NCI-H524 (cell line): ENCODE measurements around the gene LYPD6B.
A peak's percentile ranks its signal among the peaks of the same experiment; 100 is the strongest.

Experiments used
- DNase-seq, 2 experiments: peaks; one replicate each; lab custom pipeline; 2025; lab: John Stamatoyannopoulos, UW

LYPD6B gene

DNA sequence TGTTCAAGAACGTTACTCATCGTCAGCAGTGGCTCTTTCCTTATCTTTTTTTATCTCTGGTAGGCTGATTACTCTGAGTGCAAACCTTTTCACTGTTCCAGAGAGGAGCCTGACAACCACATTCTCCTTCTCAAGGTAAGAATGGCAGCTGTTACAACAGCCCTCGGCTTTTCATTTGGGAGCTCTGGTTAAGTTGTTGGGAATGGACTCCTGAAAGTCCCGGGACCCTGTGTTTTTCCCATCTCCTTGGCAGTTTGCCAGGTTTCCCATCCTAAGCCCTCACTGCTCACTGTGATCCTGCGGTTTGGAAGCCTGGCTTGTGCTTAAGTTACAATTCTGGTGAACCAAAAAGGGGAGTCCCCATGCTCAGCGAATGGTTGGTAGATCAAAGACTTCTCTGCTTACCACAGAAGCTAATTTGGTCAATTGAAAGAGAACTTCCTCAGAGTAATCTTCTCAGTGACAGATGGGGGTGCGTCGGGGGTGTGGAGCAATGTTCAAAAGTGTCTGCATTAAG, 122.3 kb downstream of the LYPD6B start:
- DNase-seq = peak; percentile 23 to 42

DNA sequence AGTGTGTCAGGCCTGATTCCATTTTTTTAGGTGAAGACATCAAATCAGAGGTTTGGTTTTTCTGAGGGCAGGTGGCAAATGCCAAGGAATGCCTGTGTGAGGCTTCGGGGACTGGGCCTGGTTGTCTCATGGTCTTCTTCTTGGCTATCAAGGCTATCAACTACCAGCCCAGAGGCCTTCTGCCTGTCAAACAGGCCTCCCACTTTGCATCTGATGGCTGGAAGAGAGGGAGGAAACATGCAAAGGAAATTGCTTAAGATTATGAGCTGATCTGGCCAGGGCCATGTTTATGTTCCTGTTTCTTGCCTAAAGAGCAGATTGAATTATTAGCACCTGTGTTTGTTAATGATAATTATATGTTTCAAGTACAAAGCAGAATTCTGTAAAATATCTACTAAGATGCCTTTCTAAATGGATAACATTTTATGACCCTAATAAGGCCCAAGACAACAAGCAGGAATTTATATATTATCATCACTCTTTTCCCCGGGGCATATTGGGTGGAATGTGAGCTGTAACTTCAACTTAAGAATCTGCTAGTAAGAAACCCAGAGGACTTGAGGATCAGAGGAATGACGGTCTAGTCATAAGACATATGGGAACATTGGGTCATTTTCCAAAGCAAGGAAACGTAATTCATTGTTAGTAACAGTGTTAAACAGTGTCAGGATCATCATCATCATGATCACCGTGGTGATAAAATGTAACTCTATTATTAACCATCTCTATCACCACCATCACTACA, 123.2 kb downstream of the LYPD6B start:
- no peak for DNase-seq

DNA sequence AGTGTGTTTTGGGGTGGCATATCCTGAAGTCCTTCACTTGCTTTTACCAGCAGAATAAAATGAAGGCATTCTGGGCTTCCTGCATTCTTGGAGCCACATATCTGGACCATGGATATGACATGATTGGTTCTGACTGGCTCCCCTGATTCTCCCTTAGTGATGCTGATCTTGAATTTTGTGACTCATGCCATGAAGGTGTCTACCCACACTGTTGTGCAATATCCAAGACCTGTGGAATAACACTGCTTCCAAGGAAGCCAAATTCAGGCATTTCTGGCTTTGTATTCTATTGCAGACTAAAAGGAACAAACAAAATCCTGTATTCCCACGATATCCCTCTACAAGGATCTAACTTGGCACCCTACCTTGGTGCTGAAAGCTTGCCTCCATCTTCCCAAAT, 125.8 kb downstream of the LYPD6B start:
- DNase-seq = no peak

DNA sequence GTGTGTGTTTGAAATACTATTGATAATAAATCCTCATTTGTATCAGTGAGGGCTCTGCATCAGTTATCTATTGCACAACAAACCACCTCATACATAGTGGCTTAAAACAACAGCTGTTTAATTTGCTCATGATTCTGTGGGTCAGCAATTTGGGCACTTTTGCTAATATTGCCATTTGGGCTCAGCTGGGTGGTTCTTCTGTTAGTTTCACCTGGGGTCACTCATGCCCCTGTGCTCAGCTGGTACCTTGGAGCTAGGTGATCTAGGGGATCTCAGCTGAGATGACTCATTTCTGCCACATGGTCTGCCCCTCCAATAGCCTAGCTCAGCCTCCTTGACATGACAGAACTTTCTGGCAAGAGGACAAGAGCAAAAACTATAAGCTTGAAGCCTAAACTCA, 126.3 kb downstream of the LYPD6B start:
- no peak for DNase-seq

DNA sequence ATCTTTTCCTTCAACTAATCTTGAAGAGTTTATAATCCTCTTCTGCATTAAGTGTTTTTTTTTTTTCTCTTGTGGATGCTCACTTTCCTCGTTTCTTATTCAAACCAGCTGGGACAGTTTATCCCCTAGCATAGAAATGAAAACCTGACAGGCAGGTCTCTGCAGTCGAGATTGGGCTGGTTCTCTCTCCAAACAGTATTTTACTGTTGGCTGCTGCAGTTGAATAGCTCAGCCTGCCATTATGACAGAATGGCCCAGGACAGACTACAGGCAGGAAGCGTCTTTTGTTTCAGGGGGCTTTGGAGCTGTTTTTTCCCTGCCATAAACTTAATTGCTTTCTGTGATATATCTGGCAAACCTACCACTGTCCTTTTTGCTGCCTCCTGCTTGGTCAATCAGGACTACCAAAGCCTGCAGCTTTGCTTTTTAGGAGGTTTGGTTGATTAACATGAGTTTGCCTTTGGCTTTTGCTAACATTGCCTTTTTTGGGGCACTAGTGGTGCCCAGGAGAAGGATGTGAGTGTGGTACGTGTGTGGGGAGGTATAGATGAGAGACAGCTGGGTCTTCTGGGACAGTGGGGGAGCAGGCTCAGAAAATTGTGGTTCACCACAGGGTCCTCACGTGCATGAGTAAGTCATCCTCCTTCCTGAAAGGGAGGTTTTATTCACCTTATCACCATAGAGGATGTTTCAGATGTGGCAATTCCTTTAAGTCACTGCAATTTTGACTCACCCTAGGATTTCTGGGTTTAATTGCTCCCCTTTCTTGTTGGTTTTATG, 128.7 kb downstream of the LYPD6B start:
- peak in 1 of 2 experiments; percentile 54 for DNase-seq

DNA sequence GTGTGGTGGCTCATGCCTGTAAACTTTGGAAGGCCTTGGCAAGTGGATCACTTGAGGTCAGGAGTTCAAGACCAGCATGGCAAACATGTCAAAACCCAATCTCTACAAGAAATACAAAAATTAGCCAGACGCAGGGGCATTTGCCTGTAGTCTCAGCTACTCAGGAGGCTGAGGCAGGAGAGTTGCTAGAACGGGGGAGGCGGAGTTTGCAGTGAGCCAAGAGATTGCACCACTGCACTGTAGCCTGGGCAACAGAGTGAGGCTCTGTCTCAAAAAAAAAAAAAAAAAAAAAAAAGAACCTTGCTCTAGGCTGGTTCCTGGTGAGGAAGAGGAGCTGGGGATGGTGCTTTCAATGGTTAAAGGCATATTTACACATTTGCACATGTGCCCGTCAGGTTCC, 129.4 kb downstream of the LYPD6B start:
- DNase-seq = no peak

DNA sequence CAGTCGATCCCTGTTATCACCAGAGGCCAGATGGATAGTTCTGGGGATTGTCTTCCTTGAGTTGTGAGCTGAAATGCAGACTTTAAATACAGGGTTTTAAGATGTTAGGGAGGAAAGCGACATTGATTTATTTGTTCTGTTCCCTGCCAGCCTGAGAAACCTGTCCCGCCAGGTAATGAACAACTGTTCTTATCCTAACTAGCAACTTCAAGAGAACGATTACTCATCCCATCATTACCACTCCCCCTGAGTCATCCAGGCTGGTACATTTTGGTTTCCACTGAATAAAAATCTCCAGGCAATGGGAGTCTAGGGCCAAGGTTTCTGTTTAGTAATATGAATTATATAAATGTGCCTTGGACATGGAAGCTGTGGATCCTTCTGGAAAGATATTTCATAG, 131.2 kb downstream of the LYPD6B start:
- DNase-seq = peak in 1 of 2 experiments; percentile 45

DNA sequence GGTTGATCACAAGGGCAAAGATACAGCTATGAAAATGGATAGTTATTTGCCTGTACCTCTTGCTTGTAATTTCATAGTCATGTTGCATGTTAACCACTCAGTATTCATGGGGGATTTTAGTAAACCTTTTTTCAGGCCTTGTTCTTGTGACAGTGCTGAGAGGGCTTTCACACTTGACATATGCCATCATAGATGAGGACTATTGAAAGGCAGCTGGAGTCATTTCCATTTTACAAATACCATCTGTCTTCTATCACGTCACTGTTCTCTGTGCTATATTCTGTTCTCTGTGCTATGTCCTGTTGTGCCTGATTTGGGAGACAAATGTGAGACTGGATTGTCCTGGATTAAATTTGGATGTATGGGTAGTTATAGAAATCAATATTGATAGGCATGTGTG, 131.7 kb downstream of the LYPD6B start:
- DNase-seq = peak; percentile 87 to 94

DNA sequence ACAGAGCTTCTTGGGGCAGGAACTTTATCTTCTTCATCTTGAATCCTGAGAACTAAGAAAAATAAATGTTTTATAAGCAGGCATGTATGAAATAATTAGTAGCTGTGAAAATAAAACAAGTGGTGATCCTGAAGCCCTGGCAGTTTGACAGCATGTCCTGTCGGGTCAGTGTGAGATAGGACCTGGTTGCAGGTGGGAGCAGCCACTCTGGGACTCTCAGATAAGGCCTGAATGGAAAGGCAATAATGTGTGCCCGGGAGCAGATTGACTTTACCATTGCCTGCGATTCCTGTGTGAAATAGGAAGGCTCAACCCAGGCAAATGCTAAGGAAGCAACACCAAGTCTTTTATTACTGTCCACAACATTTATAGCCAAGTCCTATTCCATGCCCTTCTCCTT, 132.4 kb downstream of the LYPD6B start:
- peak in 1 of 2 experiments; percentile 52 for DNase-seq

DNA sequence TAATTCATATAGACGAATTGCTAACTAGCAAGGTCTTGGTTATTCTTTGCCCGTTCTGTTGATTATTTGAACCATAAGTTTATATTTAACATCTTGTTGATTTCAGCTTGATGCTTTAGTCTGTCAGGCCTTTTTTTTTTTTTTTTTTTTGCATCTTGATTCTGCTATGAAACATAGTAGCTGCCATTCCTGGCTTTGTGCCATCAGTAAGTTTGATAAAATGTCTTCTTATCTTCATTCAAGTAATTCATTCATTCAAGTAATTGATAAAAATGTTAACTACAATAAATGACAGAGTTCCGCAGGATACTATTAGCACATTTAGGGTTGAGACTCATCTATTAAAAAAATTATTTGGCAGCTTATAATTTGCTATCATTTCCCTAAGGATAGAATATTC, 134.7 kb downstream of the LYPD6B start:
- no peak for DNase-seq

DNA sequence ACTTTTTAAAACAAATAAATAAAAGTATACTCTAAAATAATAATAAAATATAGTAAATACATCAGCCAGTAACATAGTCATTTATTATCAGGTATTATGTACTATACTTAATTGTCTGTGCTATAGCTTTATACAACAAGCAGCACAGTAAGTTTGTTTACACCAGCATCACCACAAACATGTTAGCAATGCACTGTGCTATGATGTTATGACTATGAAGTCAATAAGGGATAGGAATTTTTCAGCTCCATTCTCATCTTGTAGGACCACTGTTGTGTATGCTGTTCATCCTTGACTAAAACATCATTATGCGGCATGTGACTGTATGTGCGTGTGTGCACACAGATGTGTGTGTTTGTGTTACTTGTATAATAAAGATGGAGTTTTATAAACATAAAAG, 137.5 kb downstream of the LYPD6B start:
- DNase-seq = no peak

DNA sequence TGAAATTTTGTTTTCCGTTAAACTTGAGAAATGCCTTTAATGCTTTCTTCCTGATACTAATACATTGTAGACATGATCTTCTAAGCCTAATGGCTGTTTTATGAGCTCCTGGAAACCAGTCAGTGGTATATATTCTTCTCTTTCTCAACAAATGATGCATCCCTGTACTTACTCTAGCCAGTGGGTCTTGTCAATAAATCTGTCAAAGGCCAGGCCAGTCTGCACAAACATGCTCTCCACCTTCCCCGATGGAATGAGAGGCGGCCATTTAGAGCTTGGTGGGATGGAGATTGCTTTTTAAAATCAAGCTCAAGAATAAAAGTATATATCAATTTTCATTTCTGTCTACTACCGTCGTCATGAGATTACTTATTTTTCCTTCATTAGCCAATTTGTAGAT, 140.1 kb downstream of the LYPD6B start:
- no peak for DNase-seq

DNA sequence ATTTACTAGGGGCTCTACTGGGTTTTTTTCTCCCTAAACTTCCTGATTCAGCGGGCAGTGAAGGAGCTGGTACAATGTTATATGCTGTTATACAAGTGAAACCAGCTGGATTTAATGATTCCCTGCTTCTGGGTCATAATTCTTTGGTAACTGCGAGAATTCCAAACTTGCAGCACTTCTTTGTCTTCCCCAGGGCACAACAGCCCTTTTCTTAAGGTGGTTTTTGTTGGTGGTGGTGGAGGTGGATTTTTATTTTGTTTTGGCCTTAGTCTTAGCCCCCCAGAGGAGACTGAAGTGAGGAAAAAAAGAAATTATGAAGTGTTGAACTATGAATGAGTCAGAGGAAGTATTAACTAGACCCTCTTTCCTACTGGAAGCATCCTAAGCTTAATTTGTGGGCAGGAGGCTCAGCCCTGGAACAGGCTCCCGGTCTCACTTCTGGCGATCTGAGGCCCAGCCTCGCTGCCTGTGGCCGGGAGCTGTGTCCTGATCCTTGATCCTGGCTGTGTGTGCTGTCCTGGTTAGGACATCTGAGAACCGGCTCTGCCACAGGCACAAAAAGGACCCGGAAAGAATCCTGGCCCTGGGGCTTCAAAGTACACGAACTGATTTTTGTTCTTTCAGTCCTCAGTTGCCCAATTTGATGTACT, 141.9 kb downstream of the LYPD6B start:
- DNase-seq = no peak

DNA sequence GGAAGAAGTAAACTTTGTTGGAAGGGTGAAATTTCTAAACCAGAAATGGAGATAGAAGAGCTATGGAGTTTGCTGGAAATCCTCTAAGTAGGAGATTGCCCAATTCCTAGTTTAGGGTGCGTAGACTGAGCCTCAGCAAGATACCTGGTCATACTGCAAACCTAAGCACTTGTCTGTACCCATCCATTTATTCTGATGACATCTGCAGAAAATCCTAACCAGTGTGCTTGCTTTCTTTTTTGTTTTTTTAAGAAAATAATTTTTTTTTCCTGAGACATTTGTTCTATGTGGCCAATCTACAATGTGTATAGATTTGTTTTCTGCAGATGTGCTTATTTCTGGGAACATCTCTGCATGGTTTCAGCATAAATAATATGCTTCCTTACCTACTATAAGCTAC, 144.7 kb downstream of the LYPD6B start:
- DNase-seq = no peak

DNA sequence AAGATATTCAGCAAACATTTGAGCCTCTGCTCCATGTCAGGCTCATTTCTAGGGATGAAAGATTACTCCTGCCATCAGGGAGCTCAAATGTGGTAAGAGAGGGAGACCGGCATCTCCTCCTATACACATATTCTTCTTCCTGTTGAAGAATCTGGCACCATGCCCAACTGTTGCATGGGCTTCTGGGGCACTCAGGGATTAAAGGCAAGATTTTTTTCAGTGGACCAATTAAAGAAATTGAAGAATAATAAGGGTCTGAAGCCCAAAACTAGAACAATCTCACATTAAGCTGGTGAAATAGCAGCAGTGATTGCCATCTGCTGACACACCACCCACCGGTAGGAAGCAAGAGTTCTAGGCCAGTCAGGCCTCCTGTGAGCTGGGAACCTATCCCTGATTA, 146.5 kb downstream of the LYPD6B start:
- peak; percentile 61 to 86 for DNase-seq

DNA sequence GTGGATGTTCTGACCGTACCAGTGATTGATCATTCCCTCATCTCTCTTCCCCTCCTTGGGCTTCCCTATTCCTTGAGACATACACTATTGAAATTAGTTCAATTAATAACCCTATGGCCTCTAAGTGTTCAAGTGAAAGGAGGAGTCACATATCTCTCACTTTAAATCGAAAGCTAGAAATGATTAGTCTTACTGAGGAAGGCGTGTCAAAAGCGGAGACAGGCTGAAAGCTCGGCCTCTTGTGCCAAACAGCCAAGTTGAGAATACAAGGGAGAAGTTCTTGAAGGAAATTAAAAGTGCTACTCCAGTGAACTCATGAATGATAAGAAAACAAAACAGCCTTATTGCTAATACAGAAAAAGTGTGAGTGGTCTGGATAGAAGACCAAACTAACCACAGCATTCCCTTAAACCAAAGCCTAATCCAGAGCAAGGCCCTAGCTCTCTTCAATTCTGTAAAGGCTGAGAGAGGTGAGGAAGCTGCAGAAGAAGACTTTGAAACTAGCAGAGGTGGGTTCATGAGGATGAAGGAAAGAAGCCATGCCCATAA, 147.5 kb downstream of the LYPD6B start:
- no peak for DNase-seq

DNA sequence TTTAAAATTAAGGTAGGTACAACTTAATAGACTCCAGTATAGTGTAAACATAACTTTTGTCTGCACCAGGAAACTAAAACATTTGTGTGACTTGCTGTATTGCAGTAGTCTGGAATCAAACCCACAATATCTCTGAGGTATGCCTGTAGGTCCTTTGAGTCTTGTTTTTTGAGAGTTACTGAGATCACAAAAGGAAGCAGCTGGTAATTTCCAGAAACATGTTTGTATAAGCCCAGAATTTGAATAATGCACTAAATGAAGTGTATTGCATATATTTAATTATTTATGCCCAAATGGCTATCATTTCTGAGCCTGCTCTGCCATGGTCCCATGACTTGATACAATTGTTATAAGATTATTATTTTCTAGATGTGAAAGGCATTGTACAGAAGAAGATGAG, 148.6 kb downstream of the LYPD6B start:
- no peak for DNase-seq

DNA sequence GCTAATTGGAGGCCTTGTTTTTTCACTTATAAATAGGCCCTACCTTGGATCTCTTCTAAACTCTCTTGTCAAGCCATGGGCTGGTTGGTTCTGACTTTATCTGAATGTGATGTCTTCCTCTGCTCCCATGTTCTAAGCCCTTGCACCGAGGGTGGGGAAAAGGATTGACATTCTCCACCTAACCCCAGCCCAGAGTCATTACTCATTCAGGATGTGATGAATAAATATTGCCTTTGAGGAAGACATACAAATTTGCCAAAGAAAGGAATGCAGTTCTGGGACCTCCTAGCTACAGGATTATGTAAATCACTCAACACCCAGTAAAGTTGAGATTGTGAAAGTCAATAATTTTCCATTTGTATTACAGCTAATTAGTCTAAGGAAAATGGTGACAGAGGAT, 149.8 kb downstream of the LYPD6B start:
- DNase-seq = no peak

DNA sequence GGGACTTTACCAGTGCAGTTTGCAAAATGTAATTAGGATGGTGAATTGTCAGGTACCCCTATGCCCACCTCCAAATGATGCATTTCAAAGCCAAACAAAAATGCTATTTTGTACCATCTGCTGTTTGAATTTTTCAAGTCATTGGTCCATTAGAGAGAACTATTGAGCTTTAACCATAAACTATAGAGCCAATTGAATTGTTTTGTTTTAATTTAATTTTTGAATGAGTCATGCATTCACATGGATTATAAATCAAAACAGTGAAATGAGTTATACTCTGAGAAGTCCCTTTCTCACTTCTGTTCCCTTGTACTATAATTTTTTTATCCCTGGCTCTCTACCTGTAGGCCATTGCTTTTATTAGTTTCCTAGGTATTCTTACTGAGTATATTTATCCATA, 151.3 kb downstream of the LYPD6B start:
- DNase-seq = no peak

DNA sequence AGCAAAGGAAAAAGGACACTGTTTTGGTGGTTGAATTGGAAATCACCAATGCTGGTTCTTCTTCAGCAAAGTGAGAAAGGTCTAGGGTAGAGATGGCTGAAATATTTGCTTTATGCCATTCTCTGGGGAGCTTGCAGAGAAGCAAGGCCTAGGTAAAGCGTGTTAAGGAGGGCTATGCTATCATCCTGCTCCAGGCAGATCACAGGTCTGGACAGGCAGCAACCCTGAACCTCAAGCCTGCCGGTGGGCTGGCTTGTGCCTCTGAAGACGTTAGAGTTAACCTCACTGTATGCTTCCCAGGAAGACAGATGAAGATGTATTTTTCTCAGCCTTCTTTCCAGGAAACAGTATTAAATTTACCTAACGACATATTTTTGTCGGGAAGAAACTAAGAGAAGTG, 153.4 kb downstream of the LYPD6B start:
- DNase-seq = no peak

DNA sequence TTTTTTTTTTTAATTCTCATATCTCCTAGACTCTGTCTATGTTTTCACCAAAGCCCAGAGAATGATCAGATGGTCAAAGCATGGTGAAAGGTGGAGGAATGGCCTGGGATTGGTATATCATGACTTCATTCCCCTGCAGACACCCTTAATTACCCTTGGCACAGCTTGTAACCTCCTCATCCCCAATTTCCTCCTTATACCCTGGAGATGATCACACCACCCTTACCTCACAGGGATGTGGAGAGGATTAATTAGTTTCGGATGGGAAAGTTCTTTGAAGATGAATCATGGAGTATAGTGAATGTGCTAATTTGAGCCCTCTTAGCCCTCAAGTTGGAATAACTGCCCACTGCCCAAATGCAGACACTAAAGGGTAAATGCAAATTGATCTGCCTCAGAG, 153.9 kb downstream of the LYPD6B start:
- DNase-seq = no peak

DNA sequence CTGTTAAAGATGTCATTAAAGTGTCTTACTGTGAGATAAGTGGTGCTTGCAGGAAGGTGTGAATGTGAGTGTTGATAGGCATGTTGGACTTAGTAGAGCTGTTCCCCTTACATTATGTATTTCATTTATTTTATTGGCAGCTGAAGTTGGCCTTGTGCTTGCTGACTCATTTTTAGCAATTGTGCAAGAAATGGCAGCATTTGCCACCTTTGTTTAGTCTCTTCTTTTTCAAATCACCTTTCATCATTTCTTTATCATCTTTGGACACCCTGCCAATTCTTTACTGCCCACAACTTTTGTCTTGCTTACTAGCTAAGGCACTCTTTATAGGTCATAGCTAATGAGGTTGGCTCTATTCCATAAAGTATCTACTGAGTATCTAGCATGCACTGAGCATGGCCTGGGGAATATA, 161.6 kb downstream of the LYPD6B start:
- no peak for DNase-seq

DNA sequence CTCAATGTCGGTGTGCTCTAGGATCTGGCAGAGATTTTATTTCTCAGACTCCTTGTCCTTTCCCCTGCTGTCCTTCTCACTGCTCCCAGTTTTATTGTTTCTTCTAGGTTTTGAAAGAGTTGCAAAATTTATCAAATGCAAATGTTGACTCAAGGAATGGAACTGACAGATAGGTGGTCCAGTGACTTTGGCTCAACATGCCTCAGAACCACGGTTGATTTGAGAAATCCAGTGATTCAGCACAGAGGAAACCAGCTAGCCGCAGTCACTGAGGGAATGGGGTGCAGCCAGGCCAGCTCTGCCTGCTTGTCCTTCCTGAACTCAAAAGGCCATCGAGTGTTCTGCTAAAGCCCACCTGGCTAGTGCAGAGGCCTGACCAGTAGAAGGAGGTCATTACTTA, 166.2 kb downstream of the LYPD6B start:
- no peak for DNase-seq
